Left cardiac atrium (tissue), 4 donors: ENCODE measurements around the gene PRDM11. TPM values are rescaled to one million over a fixed set of nuclear protein-coding genes. Genes with fewer than 3 reads are reported as not detected.

Experiments used
- ATAC-seq, 2 donors: fragments of 200-7000 bp; cut with Tn5 transposase; one replicate each; pipeline ENCODE4 v1.9.1; 2020; ENCODE audit warnings: mild to moderate bottlenecking in 2 of 2, moderate library complexity in 2 of 2
- DNase-seq: peaks from one replicate; pipeline ENCODE4 v3.0.0-alpha.2; 2020
- intact Hi-C, 2 donors: fragments of 100-400 bp; cut with DNase I; formaldehyde crosslinking; loops; one replicate each; pipeline versions ENCODE4 v1.14.1 to v1.15.1; 2022 to 2023
- total RNA-seq, 2 donors: library from RNA; stranded (reverse); fragmentation: NEBNext Ultra II Directional; extraction: Animal tissue kit (Norgen Biotek cat#: 25700); gene quantifications; one replicate each; pipeline ENCODE4 v1.2.1, GENCODE V29; 2021
- donor health status: DM: no; HTN: yes; CAD: no.
- donor health status: DM: no; HTN: yes; CAD: no; lungs with severe emphysema.
- donor health status: DM: yes; HTN: yes; CAD: no.
- donor health status: Dilated cardiomyopathy.

PRDM11 gene
- total RNA-seq, 2 donors from 2014 or later, result 16.1 to 16.3 TPM

DNA sequence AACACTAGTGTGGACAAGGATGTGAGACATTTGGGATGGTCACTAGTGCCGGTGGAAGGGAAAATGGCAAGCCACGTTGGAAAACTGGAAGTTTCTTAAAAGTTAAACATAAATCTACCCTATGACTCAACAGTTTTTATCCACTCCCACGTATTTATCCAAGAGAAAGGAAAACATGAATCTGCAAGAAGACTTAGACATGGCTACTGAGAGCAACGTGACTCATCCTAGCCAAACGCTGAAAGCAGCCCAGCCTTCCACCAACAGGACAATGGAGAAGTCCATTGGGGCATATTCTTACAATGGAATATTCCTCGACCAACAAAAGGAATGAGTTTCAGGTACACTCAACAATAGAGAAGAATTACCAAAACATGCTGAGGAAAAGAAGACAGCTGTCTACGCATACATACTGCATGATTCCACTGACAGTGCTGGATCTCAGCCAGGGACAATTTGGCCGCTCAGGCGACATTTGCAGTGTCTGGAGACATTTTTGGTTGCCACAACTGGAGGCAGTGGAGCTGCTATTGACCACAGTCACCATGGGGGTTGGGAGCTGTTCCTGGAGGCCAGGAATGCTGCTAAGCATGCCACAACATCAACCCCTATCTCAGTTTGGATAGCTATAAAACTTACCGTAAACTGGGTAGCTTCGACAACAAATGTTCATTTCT is 118.5 kb downstream of the PRDM11 start:
- DNase-seq, result no peak
- peak in 1 of 2 donors; percentile 32 for ATAC-seq
- intact Hi-C loops, result no loop called here

- intact Hi-C loops, result no loop called here
- no peak for DNase-seq
- no peak for ATAC-seq
Measured at GRCh38 chr11:45265969-45266675, 119.7 kb downstream of the PRDM11 start.

- DNase-seq, result no peak
- intact Hi-C loops, result no loop called here
- ATAC-seq, result no peak
Measured at GRCh38 chr11:45266676-45267020, 120.2 kb downstream of the PRDM11 start.

- intact Hi-C loops, result no loop called here
- ATAC-seq (no peak), DNase-seq (no peak)
Measured at GRCh38 chr11:45267052-45267451, 120.6 kb downstream of the PRDM11 start.

- DNase-seq, result peak; percentile 54
- ATAC-seq, result peak; percentile 85 to 86
- intact Hi-C loops, result no loop called here
Measured at GRCh38 chr11:45267652-45268299, 121.3 kb downstream of the PRDM11 start.

- ATAC-seq (no peak), DNase-seq (no peak)
- intact Hi-C loops, result no loop called here
Measured at GRCh38 chr11:45269678-45270077, 123.2 kb downstream of the PRDM11 start.

- no peak for ATAC-seq
- no peak for DNase-seq
- intact Hi-C loops, result no loop called here
Measured at GRCh38 chr11:45270946-45271716, 124.7 kb downstream of the PRDM11 start.

DNA sequence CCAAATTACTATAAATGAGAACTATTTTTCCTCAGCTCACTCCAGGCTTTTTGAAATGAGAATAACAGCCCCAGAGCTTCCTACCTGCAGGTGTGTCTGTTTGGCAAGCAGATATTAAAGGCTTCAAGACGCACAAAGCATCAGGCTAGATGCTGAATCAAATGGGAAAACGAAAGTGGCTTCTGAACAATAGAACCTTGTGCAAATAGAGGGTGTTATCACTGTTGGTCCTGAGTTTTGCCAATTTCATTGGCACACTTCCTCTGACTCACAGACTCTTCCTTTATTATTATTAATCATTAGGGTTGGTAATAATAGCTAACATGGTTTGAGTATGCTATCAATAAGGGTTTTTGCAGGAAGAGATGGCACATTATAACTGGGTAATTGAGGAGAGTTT is 126.3 kb downstream of the PRDM11 start:
- intact Hi-C loops, result no loop called here
- DNase-seq (no peak), ATAC-seq (no peak)

DNA sequence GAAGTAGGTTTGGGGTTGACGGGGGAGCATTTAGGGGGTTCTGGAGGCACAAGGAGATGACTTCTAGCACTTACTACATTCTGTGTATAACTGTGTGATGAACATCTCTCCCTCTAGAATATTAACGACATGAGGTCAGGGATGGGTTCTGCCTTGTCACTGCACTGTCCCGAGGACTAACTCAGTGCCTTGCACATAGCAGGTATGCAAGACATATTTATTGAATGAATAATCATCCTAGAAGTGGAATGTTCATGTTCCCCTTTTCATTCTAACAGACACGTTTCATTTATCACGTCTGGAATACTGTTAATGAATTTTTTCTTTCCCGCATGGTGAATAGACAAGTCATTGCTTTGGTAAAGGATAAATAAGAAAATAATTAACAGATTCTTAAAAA is 127.1 kb downstream of the PRDM11 start:
- ATAC-seq, result no peak
- intact Hi-C loops, result no loop called here
- no peak for DNase-seq

GRCh38 chr11:45274206-45274605 is 127.8 kb downstream of the PRDM11 start:
- intact Hi-C loops, result no loop called here
- no peak for DNase-seq
- no peak for ATAC-seq

DNA sequence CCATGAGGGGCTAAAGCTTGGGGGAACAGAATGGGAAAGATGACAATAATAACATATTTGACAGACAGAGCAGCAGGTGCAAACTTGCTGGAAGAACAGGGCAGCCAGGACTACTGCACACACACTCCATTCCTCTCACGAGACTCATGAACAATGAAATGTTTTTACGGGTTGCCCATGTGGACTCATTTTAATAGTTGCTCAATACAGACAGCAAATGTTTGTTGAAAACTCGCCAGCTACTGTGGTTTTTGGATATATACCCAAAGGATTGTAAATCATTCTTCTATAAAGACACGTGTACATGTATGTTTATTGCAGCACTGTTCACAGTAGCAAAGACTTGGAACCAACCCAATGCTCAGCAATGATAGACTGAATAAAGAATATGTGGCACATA is 129.4 kb downstream of the PRDM11 start:
- DNase-seq, result no peak
- intact Hi-C loops, result no loop called here
- no peak for ATAC-seq

DNA sequence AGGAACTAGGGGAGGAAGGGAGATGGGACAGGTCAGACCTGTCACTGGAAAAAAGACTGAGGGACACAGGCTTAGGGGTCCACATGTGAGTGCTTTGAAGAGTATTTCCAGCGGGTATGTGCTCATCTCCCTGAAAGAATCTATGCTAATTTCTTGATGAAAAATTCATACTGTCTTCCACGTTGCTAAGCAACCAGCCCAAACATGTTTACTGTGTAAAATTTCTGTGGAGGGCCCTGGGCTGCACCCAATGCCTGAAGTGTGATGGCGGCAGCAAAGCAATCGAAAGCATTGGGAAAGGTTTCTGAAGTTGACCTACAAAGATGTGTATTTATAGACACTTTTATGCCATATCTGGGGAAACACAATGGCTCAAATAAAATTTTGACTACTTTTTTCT is 132.3 kb downstream of the PRDM11 start:
- intact Hi-C loops, result no loop called here
- ATAC-seq (no peak), DNase-seq (no peak)

- intact Hi-C loops, result no loop called here
- DNase-seq (no peak), ATAC-seq (no peak)
Measured at GRCh38 chr11:45279645-45280044, 133.2 kb downstream of the PRDM11 start.

- DNase-seq (no peak), ATAC-seq (no peak)
- intact Hi-C loops, result no loop called here
Measured at GRCh38 chr11:45280449-45280848, 134.0 kb downstream of the PRDM11 start.

DNA sequence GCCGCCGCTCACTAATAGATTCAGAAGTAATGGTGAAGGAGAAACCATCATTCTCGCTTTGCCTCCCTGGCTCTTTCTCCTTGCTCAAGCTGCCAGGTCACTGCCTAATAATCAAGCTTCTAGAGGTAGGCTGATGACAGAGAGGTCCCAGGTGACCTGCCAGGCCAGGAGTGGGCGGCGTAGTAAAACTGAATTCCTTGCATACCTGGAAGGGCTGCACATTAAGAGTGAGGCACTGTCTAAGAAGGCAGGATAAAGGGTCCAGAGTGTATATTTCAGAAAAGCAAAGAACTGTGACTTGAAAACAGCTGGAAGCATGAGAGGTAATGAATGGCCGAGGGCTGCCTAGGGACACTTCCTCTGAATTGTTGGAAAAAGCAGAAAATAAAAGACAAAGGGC is 135.6 kb downstream of the PRDM11 start:
- ATAC-seq, result no peak
- intact Hi-C loops, result no loop called here
- no peak for DNase-seq

Other genes starting within 250 kb of the PRDM11 start
- 100 to 1,000 TPM in 1 of 2 donors, 10 to 100 TPM in 1; 96.4 to 115 TPM for gene TP53I11, start 195.8 kb upstream of the PRDM11 start, total RNA-seq
- 10 to 100 TPM in 1 of 2 donors, 1 to 10 TPM in 1; 9.0 to 12.1 TPM for gene SYT13, start 139.7 kb downstream of the PRDM11 start, total RNA-seq